DND-41 (cell line): ENCODE measurements around the gene AUTS2.

ENCODE experiments used
- ATAC-seq: fragments of 200-7000 bp; cut with Tn5 transposase; 3 replicates; pipeline ENCODE4 v1.9.1; 2021; ENCODE audit warnings: low read depth; ENCODE audit not compliant: insufficient read depth
- DNase-seq: peaks from one replicate; pipeline ENCODE4 v3.0.0-alpha.2; 2020
- H2AFZ ChIP-seq: 2 replicates; pipeline ENCODE4 v1.6.0; 2012; ENCODE audit warnings: low read depth, low read length
- H3K27ac ChIP-seq: 2 replicates; pipeline ENCODE4 v1.5.1; 2012; ENCODE audit warnings: low read length, inconsistent platforms
- H3K27me3 ChIP-seq: fragments of 200-600 bp; sonication (generic); 2 replicates; pipeline ENCODE4 v1.6.0; 2012; ENCODE audit warnings: low read length, mild to moderate bottlenecking, inconsistent platforms; ENCODE audit not compliant: insufficient read depth, poor library complexity
- H3K36me3 ChIP-seq: 2 replicates; pipeline ENCODE4 v1.5.1; 2012; ENCODE audit warnings: low read length, inconsistent platforms; ENCODE audit not compliant: insufficient read depth
- H3K4me1 ChIP-seq: 2 replicates; pipeline ENCODE4 v1.5.1; 2012; ENCODE audit warnings: mild to moderate bottlenecking, low read length; ENCODE audit not compliant: insufficient read depth
- H3K4me2 ChIP-seq: 2 replicates; pipeline ENCODE4 v1.6.0; 2012; ENCODE audit warnings: mild to moderate bottlenecking, moderate library complexity, low read length, inconsistent platforms; ENCODE audit not compliant: insufficient read depth
- H3K4me3 ChIP-seq, 2 experiments: fragments of 200-600 bp in 1 of 2; shearing (Covaris generic) in 1 of 2; 2 replicates each; pipeline ENCODE4 v1.5.1; 2012 to 2016; ENCODE audit warnings: inconsistent platforms in 2 of 2, low read length in 2 of 2, mild to moderate bottlenecking in 2 of 2, low read depth in 1 of 2, moderate library complexity in 1 of 2
- H3K79me2 ChIP-seq: 2 replicates; pipeline ENCODE4 v1.6.0; 2012; ENCODE audit warnings: low read length, inconsistent platforms; ENCODE audit not compliant: insufficient read depth
- H3K9ac ChIP-seq: 2 replicates; pipeline ENCODE4 v1.6.0; 2012; ENCODE audit warnings: low read depth, mild to moderate bottlenecking, inconsistent platforms, low read length, moderate library complexity
- H3K9me3 ChIP-seq: 2 replicates; pipeline ENCODE4 v1.5.1; 2012; ENCODE audit warnings: low read length, moderate library complexity, mild to moderate bottlenecking, inconsistent platforms; ENCODE audit not compliant: insufficient read depth, severe bottlenecking
- H4K20me1 ChIP-seq: 2 replicates; pipeline ENCODE4 v1.6.0; 2012; ENCODE audit warnings: low read length; ENCODE audit not compliant: insufficient read depth
- CTCF ChIP-seq: IDR thresholded peaks from 2 replicates; pipeline ENCODE4 v1.5.1; 2012; ENCODE audit warnings: borderline replicate concordance, low read length, moderate library complexity, mild to moderate bottlenecking; ENCODE audit not compliant: poor library complexity, severe bottlenecking; ENCODE audit errors: extremely low read depth
- EZH2 ChIP-seq: IDR thresholded peaks from 3 replicates; pipeline ENCODE4 v1.6.1; 2012; ENCODE audit warnings: borderline replicate concordance, low read depth, mild to moderate bottlenecking, moderate library complexity, low read length, inconsistent platforms; ENCODE audit not compliant: severe bottlenecking

AUTS2 gene

GRCh38 chr7:70352088-70352487, 753.8 kb downstream of the AUTS2 start:
- ATAC-seq: no peak

GRCh38 chr7:70352906-70353305, 754.6 kb downstream of the AUTS2 start:
- no peak overlapping the region for H3K4me2 ChIP-seq
- no peaks in the 10 kb centered on the region for H3K9me3 ChIP-seq
- H2AFZ ChIP-seq: no peak overlapping the region
- H4K20me1 ChIP-seq: no peaks in the 10 kb centered on the region
- no peaks in the 10 kb centered on the region for H3K36me3 ChIP-seq
- no peak overlapping the region for H3K4me3 ChIP-seq
- peaks cover 13% of the 10 kb centered on the region for H3K4me1 ChIP-seq
- no peak overlapping the region for H3K9ac ChIP-seq
- TF ChIP-seq EZH2 (no peak), CTCF (no peak)
- ATAC-seq (no peak), DNase-seq (no peak)
- no peak overlapping the region for H3K27ac ChIP-seq
- no peaks in the 10 kb centered on the region for H3K79me2 ChIP-seq
- H3K27me3 ChIP-seq: no peaks in the 10 kb centered on the region

More at GRCh38 chr7:70352088-70352487, 753.8 kb downstream of the AUTS2 start:
- no peak for DNase-seq
- Histone ChIP-seq H3K9ac (no peak overlapping the region), H3K79me2 (no peaks in the 10 kb centered on the region), H3K9me3 (no peaks in the 10 kb centered on the region), H4K20me1 (no peaks in the 10 kb centered on the region), H3K27me3 (no peaks in the 10 kb centered on the region), H3K27ac (no peak overlapping the region), H2AFZ (no peak overlapping the region), H3K36me3 (no peaks in the 10 kb centered on the region), H3K4me1 (peaks cover 13% of the 10 kb centered on the region), H3K4me3 (no peak overlapping the region), H3K4me2 (no peak overlapping the region)
- no peak for TF ChIP-seq CTCF
- TF ChIP-seq EZH2: no peak

GRCh38 chr7:70353330-70353945, 755.2 kb downstream of the AUTS2 start:
- Histone ChIP-seq H3K36me3 (no peaks in the 10 kb centered on the region), H3K4me3 (no peak overlapping the region), H4K20me1 (no peaks in the 10 kb centered on the region), H2AFZ (no peak overlapping the region), H3K4me1 (peaks cover 13% of the 10 kb centered on the region), H3K79me2 (no peaks in the 10 kb centered on the region), H3K4me2 (no peak overlapping the region), H3K27ac (no peak overlapping the region), H3K27me3 (no peaks in the 10 kb centered on the region), H3K9me3 (no peaks in the 10 kb centered on the region), H3K9ac (no peak overlapping the region)
- no peak for DNase-seq
- ATAC-seq: no peak
- TF ChIP-seq CTCF: no peak
- no peak for TF ChIP-seq EZH2
